DMS153 (cell line): ENCODE data around the gene PRDX5.
"Not testable (repeated sequence)": the region's sequence is repeated elsewhere in the genome, so short reads cannot be mapped to it uniquely, and the experiment has no call there.

ENCODE experiments used
- DNase-seq: peaks from one replicate; lab custom pipeline; 2025; lab: John Stamatoyannopoulos, UW

PRDX5 gene

DNA sequence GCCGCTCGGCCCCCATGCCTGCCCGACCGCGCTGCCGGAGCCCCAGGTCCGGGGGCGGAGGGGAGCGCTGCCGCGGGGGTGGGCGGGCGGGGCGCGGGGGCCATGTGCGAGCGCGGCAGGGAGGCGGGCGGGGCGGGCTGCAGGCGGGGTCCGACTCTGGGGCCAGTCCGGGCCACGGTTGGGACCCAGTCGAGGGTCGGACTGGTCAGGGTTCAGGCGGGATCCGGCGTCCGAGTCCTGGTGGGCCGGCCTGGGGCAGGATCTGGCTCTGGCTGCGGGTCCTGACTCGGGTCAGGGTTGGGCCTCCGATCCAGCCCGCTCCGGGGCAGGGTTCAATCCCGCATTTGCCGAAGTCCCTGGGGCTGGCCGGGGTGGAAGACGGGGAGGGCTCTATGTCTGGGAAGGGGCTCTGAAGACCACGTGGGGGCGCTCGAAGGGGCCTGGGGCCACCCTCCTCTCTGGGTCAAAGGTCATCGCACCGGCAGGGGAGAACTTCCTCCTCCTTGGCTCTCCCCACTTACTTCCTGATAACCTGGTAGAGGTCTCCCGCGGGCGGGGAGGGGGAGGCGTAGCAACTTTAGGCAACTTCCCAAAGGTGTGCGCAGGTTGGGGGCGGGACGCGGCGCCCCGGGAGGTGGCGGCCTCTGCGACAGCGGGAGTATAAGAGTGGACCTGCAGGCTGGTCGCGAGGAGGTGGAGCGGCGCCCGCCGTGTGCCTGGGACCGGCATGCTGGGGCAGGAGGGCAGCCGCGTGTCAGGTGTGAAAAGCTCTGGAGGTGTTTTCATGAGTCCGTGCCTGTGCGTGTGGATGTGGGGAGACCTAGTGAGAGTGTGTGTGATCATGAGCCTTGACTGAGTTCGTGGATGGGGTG, 12.0 kb upstream of the PRDX5 start:
- peak; percentile 25 for DNase-seq

GRCh38 chr11:64306563-64306875, 11.4 kb upstream of the PRDX5 start:
- DNase-seq: no peak

DNA sequence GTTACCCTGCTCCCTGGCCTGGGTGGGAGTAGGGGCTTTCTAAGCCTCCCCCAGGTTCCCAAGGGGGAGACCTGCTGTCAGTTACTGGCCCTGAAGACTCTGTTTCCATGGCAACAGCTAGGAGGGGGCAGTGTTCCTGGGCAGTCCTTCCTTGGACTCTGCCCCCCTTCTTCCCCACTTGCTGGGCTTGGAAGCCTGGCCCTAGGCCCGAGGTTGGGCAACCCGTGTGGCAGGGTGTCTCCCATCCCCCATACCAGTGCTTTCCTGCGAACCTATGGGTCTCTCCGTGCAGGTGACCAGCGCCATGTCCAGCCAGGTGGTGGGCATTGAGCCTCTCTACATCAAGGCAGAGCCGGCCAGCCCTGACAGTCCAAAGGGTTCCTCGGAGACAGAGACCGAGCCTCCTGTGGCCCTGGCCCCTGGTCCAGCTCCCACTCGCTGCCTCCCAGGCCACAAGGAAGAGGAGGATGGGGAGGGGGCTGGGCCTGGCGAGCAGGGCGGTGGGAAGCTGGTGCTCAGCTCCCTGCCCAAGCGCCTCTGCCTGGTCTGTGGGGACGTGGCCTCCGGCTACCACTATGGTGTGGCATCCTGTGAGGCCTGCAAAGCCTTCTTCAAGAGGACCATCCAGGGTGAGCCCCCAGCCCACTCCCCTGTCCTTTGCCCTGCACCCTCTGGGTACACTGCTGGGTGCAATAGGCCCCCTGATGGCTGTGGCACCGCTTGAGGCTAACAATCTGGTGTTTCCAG, 10.9 kb upstream of the PRDX5 start:
- DNase-seq: no peak

- DNase-seq: not testable (repeated sequence)
These were observed 10.1 kb upstream of the PRDX5 start for GRCh38 chr11:64307795-64308194.

DNA sequence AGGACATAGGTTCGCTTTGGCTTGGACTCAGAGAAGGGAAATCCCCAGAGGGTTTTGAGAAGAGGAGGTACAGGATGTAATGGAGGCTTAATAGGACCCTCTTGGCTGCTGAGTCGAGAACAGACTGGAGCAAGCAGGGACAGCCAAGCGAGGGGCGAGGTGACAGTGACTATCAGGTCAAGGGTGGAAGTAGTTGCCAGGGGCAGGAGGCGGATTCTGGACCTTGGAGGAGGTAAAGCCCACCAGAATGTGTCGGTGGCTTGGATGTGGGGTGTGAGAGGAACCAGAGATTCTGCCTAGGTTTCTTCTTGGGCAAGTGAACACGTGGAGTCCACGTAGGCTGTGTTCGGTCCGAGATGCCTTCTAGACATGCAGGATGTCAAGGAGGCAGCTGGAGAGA, 5.0 kb upstream of the PRDX5 start:
- no peak for DNase-seq

- DNase-seq: no peak
These were observed 4.3 kb upstream of the PRDX5 start for GRCh38 chr11:64313491-64314145.

- no peak for DNase-seq
These were observed 3.6 kb upstream of the PRDX5 start for GRCh38 chr11:64314146-64314804.

DNA sequence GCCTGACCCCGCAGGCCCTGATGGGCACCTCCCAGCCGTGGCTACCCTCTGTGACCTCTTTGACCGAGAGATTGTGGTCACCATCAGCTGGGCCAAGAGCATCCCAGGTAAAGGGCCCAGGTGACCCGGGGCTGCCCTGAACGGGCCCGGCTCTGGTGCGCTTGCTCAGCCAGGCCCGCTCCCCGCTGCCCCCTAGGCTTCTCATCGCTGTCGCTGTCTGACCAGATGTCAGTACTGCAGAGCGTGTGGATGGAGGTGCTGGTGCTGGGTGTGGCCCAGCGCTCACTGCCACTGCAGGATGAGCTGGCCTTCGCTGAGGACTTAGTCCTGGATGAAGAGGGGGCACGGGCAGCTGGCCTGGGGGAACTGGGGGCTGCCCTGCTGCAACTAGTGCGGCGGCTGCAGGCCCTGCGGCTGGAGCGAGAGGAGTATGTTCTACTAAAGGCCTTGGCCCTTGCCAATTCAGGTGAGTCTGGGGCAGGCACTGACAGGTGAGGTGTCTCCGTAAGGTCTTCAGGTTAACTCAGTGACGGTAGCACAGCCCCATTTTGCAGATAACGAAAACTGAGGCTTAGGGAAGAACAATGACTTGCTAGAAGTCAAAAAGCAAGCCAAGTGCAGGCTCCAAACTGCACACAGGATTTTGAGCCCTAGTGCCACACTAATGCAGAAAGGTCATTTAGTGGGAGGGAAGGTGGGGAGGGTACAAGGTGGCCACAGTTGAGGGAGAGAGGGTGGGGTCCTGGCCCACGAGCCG, 2.9 kb upstream of the PRDX5 start:
- no peak for DNase-seq

DNA sequence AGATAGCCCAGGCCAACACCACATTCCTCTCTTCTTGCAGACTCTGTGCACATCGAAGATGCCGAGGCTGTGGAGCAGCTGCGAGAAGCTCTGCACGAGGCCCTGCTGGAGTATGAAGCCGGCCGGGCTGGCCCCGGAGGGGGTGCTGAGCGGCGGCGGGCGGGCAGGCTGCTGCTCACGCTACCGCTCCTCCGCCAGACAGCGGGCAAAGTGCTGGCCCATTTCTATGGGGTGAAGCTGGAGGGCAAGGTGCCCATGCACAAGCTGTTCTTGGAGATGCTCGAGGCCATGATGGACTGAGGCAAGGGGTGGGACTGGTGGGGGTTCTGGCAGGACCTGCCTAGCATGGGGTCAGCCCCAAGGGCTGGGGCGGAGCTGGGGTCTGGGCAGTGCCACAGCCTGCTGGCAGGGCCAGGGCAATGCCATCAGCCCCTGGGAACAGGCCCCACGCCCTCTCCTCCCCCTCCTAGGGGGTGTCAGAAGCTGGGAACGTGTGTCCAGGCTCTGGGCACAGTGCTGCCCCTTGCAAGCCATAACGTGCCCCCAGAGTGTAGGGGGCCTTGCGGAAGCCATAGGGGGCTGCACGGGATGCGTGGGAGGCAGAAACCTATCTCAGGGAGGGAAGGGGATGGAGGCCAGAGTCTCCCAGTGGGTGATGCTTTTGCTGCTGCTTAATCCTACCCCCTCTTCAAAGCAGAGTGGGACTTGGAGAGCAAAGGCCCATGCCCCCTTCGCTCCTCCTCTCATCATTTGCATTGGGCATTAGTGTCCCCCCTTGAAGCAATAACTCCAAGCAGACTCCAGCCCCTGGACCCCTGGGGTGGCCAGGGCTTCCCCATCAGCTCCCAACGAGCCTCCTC, 2.0 kb upstream of the PRDX5 start:
- DNase-seq: not testable (repeated sequence)

GRCh38 chr11:64316672-64317324, 1.1 kb upstream of the PRDX5 start:
- DNase-seq: no peak

DNA sequence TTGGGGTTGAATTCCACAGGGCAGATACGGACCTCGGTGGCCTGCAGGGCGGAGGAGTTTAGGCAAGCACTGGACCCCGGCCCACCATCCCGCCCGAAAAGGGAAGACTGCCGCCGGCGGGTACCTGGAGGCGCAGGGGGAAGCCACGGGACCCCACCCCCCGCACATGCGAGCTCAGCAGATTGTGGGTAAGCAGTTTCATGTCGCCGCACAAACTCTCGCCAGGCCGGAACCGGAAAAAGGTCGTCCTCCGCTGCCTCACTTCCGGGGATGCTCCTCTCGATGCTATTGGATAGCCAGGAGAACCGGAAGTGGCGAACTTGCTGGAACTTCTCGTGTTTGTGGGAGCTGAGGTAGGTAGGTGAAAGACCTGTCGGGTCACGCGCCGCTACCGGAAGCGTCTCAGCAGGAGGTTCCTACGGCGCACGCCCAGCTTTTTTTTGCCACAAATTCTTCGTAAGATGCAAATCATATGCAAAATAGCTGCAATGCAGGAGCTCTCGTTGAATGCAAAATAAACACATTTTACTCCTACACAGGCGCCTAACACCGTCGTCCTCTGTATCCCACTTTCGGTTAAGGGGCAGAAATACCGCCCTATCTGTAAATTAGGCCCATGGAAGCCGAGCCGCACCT, 478 bp upstream of the PRDX5 start, which contains the start of gene TRMT112:
TSS of gene TRMT112 (minus strand) at position 235 of the 636 bp plus-strand sequence. CDS start at position 202, 33 bp downstream.
- DNase-seq: peak; percentile 98

GRCh38 chr11:64318766-64319761, 1.1 kb downstream of the PRDX5 start:
- DNase-seq: no peak

- no peak for DNase-seq
These were observed 2.6 kb downstream of the PRDX5 start for GRCh38 chr11:64320556-64320955.

- DNase-seq: no peak
These were observed 3.1 kb downstream of the PRDX5 start for GRCh38 chr11:64321026-64321425.

DNA sequence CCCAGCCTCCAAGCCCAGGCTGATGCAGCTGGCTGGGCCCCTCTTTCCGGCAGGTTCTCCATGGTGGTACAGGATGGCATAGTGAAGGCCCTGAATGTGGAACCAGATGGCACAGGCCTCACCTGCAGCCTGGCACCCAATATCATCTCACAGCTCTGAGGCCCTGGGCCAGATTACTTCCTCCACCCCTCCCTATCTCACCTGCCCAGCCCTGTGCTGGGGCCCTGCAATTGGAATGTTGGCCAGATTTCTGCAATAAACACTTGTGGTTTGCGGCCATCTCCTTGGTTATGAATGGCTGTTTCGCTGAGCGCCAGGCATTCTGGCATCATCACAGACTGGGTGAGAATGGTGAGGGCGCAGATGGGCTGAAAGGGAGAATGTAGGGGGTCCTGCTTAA, 3.6 kb downstream of the PRDX5 start:
- DNase-seq: no peak

GRCh38 chr11:64322925-64323260, 5.0 kb downstream of the PRDX5 start:
- DNase-seq: no peak

- DNase-seq: no peak
These were observed 5.5 kb downstream of the PRDX5 start for GRCh38 chr11:64323373-64323772.

DNA sequence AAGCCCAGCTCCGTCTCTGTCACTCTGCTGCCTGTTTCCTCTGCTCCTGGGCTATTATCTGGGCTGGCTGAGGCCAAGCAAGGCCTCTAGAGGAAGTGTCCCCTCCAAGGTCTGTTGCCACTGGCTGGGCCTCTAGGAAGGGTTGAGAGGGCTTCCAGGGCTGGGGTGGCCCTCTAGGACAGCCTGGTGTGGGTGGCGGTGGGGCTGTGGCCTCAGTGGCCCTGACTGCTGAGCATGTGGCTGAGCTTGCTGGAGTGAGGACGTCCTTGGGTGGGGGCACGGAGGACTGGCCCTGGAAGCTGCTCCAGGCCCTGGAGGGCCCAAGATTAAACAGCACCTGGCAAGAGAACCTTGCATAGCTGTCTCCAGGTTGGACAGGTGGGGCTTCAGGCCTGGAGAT, 6.1 kb downstream of the PRDX5 start:
- DNase-seq: not testable (repeated sequence)
